ENCODE results near the gene GOLT1A.
A peak's percentile ranks its signal among the peaks of the same experiment; 100 is the strongest.

Gene GOLT1A

GRCh38 chr1:204190212-204191211, 23.3 kb downstream of the GOLT1A start:
- TF ChIP-seq, protein P1, sequence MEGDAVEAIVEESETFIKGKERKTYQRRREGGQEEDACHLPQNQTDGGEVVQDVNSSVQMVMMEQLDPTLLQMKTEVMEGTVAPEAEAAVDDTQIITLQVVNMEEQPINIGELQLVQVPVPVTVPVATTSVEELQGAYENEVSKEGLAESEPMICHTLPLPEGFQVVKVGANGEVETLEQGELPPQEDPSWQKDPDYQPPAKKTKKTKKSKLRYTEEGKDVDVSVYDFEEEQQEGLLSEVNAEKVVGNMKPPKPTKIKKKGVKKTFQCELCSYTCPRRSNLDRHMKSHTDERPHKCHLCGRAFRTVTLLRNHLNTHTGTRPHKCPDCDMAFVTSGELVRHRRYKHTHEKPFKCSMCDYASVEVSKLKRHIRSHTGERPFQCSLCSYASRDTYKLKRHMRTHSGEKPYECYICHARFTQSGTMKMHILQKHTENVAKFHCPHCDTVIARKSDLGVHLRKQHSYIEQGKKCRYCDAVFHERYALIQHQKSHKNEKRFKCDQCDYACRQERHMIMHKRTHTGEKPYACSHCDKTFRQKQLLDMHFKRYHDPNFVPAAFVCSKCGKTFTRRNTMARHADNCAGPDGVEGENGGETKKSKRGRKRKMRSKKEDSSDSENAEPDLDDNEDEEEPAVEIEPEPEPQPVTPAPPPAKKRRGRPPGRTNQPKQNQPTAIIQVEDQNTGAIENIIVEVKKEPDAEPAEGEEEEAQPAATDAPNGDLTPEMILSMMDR (IDR thresholded peaks at IDR 0.05; ENCODE audit: control extremely low read depth, extremely low read depth, low read depth, missing control alignments), result no peak
- ChIA-PET CTCF (interaction anchor here (0.8 to 7.3 kb wide), 8 partner anchors 13 to 208 kb away, joined by 3 to 46 read pairs (median 4); partner anchors contain the start of gene REN), POLR2A (no interaction called here)
- DNase-seq (ENCODE audit: extremely low spot score), result no peak

- peak; percentile 50 for DNase-seq (ENCODE audit: extremely low spot score)
- POLR2A ChIA-PET, result interaction anchor here (0.6 kb wide), 1 partner anchor 884 kb away, joined by 9 read pairs; no protein-coding TSS in a partner anchor
- TF ChIP-seq, protein P1 (IDR thresholded peaks at IDR 0.05; ENCODE audit: control extremely low read depth, extremely low read depth, low read depth, missing control alignments), result no peak
- CTCF ChIA-PET, result interaction anchor here (1.0 to 7.3 kb wide), 4 partner anchors 17 to 210 kb away, joined by 3 to 46 read pairs (median 4); partner anchors contain the start of gene REN
Observed at GRCh38 chr1:204188959-204189639, 24.7 kb downstream of the GOLT1A start.

GRCh38 chr1:204186597-204186996, 27.2 kb downstream of the GOLT1A start:
- TF ChIP-seq, protein P1 (IDR thresholded peaks at IDR 0.05; ENCODE audit: control extremely low read depth, extremely low read depth, low read depth, missing control alignments), result no peak
- ChIA-PET POLR2A (no interaction called here), CTCF (no interaction called here)
- no peak for DNase-seq (ENCODE audit: extremely low spot score)

DNA sequence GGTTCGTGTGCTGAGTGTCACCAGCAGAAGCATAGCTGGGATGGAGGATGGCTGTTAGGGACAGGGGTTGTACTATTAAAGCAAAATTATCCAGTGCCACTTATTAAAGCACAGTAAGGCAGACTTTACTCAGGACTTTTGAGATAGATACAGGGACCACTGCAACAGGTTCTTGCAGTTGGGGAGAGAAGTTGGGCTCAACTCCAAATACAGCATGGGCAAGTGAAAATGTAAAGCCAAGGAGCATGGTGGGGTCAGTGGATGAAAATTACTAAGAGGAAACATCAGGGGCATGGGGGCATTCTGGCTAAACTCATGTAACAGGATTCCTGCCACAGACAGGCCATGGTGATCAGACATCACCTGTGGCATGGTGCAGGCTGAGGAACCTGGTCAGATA, 32.7 kb downstream of the GOLT1A start:
- CTCF ChIA-PET, result interaction anchor here (1.9 kb wide), 1 partner anchor 17 kb away, joined by 6 read pairs; no protein-coding TSS in a partner anchor
- POLR2A ChIA-PET, result no interaction called here
- DNase-seq (ENCODE audit: extremely low spot score), result no peak
- TF ChIP-seq, protein P1 (IDR thresholded peaks at IDR 0.05; ENCODE audit: control extremely low read depth, extremely low read depth, low read depth, missing control alignments), result no peak

GRCh38 chr1:204180133-204180532, 33.7 kb downstream of the GOLT1A start:
- DNase-seq (ENCODE audit: extremely low spot score), result no peak
- ChIA-PET POLR2A (no interaction called here), CTCF (interaction anchor here (0.8 to 1.9 kb wide), 4 partner anchors 11 to 27 kb away, joined by 3 to 6 read pairs (median 4); no protein-coding TSS in a partner anchor)
- TF ChIP-seq, protein P1 (IDR thresholded peaks at IDR 0.05; ENCODE audit: control extremely low read depth, extremely low read depth, low read depth, missing control alignments), result no peak
